SU-DHL-6 (cell line): Measurements from ENCODE around the gene RNF225.

ENCODE experiments used
- H2AFZ ChIP-seq: fragments of 200-600 bp; sonication (generic); 2 replicates; pipeline ENCODE4 v1.6.1; 2014; ENCODE audit warnings: low read depth, mild to moderate bottlenecking, moderate library complexity, mixed read lengths, antibody characterized with exemption, low read length; ENCODE audit not compliant: severe bottlenecking
- H3F3A ChIP-seq: fragments of 200-600 bp; shearing (Covaris generic); 2 replicates; pipeline ENCODE4 v1.6.0; 2016; ENCODE audit warnings: antibody characterized with exemption, mild to moderate bottlenecking; ENCODE audit not compliant: insufficient read depth
- H3K27ac ChIP-seq: fragments of 200-600 bp; sonication (generic); 2 replicates; pipeline ENCODE4 v1.5.1; 2016; ENCODE audit warnings: low read depth, mild to moderate bottlenecking, low read length, moderate library complexity, mixed read lengths
- H3K27me3 ChIP-seq: fragments of 200-600 bp; sonication (generic), shearing (Covaris generic); 2 replicates; pipeline ENCODE4 v1.6.0; 2014; ENCODE audit warnings: mild to moderate bottlenecking, low read length
- H3K36me3 ChIP-seq: fragments of 200-600 bp; sonication (generic); 2 replicates; pipeline ENCODE4 v1.6.1; 2014; ENCODE audit warnings: mild to moderate bottlenecking, low read length, mixed read lengths
- H3K4me2 ChIP-seq: fragments of 300-600, 200-600 bp; shearing (Covaris generic), sonication (generic); 2 replicates; pipeline ENCODE4 v1.6.0; 2014; ENCODE audit warnings: low read length, low read depth, mild to moderate bottlenecking; ENCODE audit not compliant: poor library complexity, severe bottlenecking
- H3K4me3 ChIP-seq: fragments of 200-600 bp; sonication (generic); 2 replicates; pipeline ENCODE4 v1.5.1; 2014; ENCODE audit warnings: antibody characterized with exemption, low read length, mild to moderate bottlenecking, mixed read lengths; ENCODE audit not compliant: insufficient read depth, poor library complexity, severe bottlenecking
- H3K79me2 ChIP-seq: fragments of 200-600 bp; sonication (generic); 2 replicates; pipeline ENCODE4 v1.6.1; 2014; ENCODE audit warnings: mild to moderate bottlenecking, low read length, moderate library complexity; ENCODE audit not compliant: insufficient read depth
- H3K9ac ChIP-seq: fragments of 200-600 bp; sonication (generic); 2 replicates; pipeline ENCODE4 v1.7.0; 2014; ENCODE audit warnings: mild to moderate bottlenecking, low read length
- H3K9me2 ChIP-seq: fragments of 200-600 bp; sonication (generic); replicated peaks from 2 replicates; pipeline ENCODE4 v1.6.1; 2014; ENCODE audit warnings: low read length; ENCODE audit not compliant: insufficient read depth
- H3K9me3 ChIP-seq: fragments of 200-600 bp; sonication (generic); 2 replicates; pipeline ENCODE4 v1.6.1; 2014; ENCODE audit warnings: low read length, mixed read lengths; ENCODE audit not compliant: insufficient read depth
- H4K20me1 ChIP-seq: fragments of 200-600 bp; sonication (generic); 2 replicates; pipeline ENCODE4 v1.6.1; 2014; ENCODE audit warnings: low read depth, mild to moderate bottlenecking, antibody characterized with exemption, low read length, moderate library complexity, mixed read lengths
- EZH2phosphoT487 ChIP-seq: fragments of 200-600 bp; sonication (generic), shearing (Covaris generic); conservative IDR thresholded peaks from 2 replicates; pipeline ENCODE4 v1.6.1; 2018; ENCODE audit warnings: mild to moderate bottlenecking, antibody characterized with exemption, low read length, moderate library complexity, mixed read lengths
- TF ChIP-seq, protein P1 (sequence below): fragments of 200-600 bp; sonication (generic); IDR thresholded peaks from one replicate; pipeline ENCODE4 v1.5.1; 2017; ENCODE audit warnings: antibody characterized with exemption, mild to moderate bottlenecking, low read length, moderate library complexity; ENCODE audit not compliant: insufficient read depth, poor library complexity, severe bottlenecking

The RNF225 gene

DNA sequence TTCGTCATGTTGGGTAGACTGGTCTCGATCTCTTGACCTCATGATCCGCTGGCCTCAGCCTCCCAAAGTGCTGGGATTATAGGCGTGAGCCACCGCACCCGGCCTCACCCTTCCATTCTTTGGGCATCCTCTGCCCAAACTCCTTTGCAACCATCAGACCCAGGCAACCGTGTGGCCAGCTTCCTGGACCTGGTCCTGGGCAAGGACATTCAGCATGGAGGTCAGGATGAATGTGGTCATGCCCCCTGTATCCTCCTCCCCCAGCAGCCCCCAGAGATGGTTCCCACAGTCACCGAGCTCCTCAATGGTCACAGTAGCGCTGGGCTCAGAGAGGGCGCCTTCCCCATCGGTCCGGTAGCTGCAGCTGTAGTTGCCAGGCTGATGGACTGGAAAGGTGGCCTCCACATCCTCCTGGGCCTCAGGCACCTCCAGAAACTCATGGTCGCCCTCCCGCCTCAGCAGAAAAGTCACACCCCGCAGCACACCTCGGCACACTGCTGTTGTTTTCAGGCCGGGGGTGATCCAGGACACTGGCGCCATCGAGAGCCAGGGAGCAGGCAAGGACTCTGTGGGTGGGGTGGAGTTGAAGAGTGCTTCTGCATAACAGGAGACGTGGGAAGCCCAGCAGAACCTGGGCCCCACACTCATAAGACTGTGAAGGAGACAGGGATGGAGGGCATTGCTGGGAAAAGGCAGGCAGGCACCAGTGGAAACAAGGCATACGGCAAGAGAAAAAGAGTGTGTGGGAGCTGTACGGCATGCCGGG is 43.3 kb upstream of the RNF225 start:
- Histone ChIP-seq H3K9ac (no peak overlapping the region), H3K36me3 (no peaks in the 10 kb centered on the region), H2AFZ (no peak overlapping the region), H3K9me2 (no peaks in the 10 kb centered on the region), H3K4me2 (no peak overlapping the region), H3F3A (no peaks in the 10 kb centered on the region), H4K20me1 (no peaks in the 10 kb centered on the region), H3K4me3 (no peak overlapping the region), H3K27ac (no peak overlapping the region), H3K79me2 (no peaks in the 10 kb centered on the region), H3K9me3 (no peaks in the 10 kb centered on the region), H3K27me3 (no peaks in the 10 kb centered on the region)
- TF ChIP-seq EZH2phosphoT487 = no peak
- TF ChIP-seq, protein P1, sequence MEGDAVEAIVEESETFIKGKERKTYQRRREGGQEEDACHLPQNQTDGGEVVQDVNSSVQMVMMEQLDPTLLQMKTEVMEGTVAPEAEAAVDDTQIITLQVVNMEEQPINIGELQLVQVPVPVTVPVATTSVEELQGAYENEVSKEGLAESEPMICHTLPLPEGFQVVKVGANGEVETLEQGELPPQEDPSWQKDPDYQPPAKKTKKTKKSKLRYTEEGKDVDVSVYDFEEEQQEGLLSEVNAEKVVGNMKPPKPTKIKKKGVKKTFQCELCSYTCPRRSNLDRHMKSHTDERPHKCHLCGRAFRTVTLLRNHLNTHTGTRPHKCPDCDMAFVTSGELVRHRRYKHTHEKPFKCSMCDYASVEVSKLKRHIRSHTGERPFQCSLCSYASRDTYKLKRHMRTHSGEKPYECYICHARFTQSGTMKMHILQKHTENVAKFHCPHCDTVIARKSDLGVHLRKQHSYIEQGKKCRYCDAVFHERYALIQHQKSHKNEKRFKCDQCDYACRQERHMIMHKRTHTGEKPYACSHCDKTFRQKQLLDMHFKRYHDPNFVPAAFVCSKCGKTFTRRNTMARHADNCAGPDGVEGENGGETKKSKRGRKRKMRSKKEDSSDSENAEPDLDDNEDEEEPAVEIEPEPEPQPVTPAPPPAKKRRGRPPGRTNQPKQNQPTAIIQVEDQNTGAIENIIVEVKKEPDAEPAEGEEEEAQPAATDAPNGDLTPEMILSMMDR = no peak

DNA sequence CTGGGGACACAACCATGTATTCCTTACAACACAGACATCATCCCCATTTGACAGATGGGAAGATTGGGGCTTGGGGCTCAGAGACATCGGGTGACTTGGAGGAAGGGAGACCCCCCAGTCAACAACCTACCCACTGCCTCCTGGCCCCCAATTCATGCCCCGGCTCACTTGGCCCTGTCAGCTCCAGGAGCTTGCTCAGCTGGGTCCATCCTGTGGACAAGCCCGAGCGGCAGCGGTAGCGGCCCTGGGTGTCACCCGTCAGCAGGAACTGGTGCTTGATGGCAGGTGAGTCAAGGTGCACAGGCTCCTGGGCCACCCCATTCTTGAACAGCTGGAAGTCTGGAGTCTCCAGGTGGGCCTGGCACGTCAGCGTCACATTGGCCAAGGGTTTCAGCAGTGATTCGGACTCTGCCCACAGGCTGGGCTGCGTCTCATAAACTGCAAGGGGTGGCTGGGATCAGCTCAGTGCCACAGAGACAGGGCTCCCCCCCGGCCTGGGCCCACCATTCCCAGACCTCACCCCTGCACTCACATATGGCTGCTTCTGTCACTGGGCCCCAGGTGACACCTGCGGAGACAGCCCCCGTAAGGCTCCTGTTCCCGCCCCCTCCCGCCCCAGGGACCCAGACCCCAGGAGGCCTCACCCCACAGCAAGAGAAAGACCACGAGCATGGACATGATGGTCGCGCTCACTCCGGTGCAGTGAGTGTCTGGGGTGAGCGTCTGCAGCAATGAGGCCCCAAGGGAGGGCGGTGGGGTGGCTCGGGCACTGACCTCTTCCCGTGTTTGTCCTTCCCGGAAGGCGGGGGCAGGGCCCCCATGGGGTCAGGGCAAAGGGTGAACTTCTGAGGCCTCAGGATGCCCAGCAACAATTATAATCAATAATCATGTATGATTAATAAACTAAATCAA is 42.4 kb upstream of the RNF225 start, which contains the start of gene A1BG:
TSS of gene A1BG (minus strand) at position 733 of the 912 bp plus-strand sequence. CDS start at position 678, 55 bp downstream.
- Histone ChIP-seq H3K27ac (no peak within 1 kb of the TSS), H3K9me3 (no peaks in the 10 kb centered on the region), H3F3A (no peaks in the 10 kb centered on the region), H4K20me1 (no peaks in the 10 kb centered on the region), H3K4me3 (no peak within 1 kb of the TSS), H3K79me2 (no peaks in the 10 kb centered on the region), H3K9ac (no peak within 1 kb of the TSS), H3K36me3 (no peaks in the 10 kb centered on the region), H3K4me2 (no peak within 1 kb of the TSS), H3K9me2 (no peaks in the 10 kb centered on the region), H3K27me3 (no peaks in the 10 kb centered on the region), H2AFZ (no peak within 1 kb of the TSS)
- TF ChIP-seq, protein P1 = no peak
- TF ChIP-seq EZH2phosphoT487 = no peak

DNA sequence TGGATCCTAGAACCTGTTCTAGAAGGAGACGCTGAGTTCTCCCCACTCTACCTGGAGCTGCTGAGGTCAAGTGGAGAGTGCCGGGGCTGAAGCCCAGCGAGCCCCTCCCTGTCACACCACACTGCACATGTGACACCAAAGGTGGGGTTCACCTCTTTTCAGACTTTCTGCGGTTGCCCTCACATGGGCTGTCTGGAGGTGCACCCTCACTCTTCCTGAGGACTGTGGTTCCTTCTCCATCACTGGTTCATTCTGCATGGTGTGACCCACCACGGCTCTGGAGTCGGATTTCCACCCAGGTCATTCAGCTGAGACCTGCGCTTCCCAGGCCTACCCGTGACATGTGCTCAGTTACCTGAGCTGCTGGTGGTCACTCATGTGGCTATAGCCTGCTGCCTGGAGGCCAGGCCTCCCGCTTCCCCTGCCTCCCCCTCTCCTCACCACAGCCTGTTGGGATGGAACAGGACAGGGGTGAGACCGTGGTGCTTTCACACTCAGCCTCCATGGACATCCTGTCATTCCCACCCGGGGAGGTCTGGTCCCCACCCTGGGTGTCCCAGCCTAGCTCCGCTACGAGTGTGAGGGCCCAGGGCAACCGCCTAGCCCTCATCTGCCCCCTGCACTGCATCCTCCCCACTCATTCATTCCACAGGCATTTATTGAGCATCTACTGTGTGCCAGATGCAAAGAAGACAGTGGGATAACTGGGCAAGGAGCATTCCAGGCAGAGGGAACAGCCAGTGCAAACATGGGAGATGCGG is 41.6 kb upstream of the RNF225 start:
- no peak overlapping the region for H3K4me3 ChIP-seq
- no peaks in the 10 kb centered on the region for H3K36me3 ChIP-seq
- no peaks in the 10 kb centered on the region for H3K9me2 ChIP-seq
- TF ChIP-seq, protein P1 = no peak
- H4K20me1 ChIP-seq = no peaks in the 10 kb centered on the region
- no peaks in the 10 kb centered on the region for H3K79me2 ChIP-seq
- no peak overlapping the region for H2AFZ ChIP-seq
- H3K9ac ChIP-seq = no peak overlapping the region
- no peaks in the 10 kb centered on the region for H3F3A ChIP-seq
- H3K9me3 ChIP-seq = no peaks in the 10 kb centered on the region
- no peaks in the 10 kb centered on the region for H3K27me3 ChIP-seq
- H3K27ac ChIP-seq = no peak overlapping the region
- H3K4me2 ChIP-seq = no peak overlapping the region
